ENCODE measurements around the gene TMOD1. TPM values are rescaled to one million over a fixed set of nuclear protein-coding genes. Genes with fewer than 3 reads are reported as not detected.
A peak's percentile ranks its signal among the peaks of the same experiment; 100 is the strongest.
"Not testable (repeated sequence)": the region's sequence is repeated elsewhere in the genome, so short reads cannot be mapped to it uniquely, and the experiment has no call there.

Gene TMOD1
- 1.2 and 1.9 TPM in 2 replicates for total RNA-seq

DNA sequence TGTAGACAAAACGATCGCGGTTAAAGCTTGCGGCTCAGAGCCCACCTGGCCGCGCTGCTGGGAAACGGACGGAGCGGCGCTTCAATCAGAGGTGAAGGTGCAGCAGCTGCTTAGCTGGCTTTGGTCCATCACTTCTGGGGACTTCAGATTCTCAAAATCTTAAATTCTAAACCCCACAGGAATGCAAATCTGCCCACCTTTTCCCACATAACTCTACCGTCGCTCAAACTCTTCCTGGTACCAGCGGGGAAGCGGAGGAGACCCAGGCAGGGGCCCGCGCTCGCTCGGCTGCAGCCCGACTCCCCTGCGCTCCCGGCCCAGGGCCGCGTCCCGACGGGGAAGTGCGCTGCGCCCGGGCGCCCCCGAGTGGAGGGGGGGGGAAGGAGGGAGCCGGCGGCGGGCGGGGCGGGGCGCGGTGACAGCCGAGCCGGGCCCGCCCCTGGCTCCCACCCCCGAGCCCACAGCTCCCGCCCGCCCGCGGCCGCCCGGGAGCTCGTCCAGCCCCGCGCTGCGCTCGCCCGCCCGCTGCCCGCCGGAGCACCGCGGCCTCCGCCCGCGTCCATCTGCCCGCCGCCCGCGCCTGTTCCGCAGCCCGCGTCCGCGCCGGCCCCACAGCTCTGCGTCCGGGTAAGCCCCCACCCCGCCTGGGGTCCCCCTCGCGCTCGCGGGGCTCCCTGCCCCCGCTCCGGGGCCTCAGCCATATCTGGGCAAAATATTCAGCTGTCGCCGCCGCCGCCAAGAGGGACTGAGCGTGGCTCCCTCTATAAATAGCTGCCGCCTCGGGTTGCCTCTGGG is at the start of gene TMOD1:
TMOD1 (plus strand) TSS at position 490 of the 795 bp plus-strand sequence. CDS start 22,523 bp downstream, outside the sequence.
- POLR2A ChIA-PET = interaction anchor here (1.0 to 1.8 kb wide), 2 partner anchors 10 to 132 kb away, joined by 4 to 7 read pairs; partner anchors contain the start of genes NCBP1 and TSTD2
- CTCF ChIA-PET = interaction anchor here (1.2 to 1.9 kb wide), 3 partner anchors 10 to 645 kb away, joined by 4 to 6 read pairs (median 5); partner anchors contain the start of gene TDRD7
- ATAC-seq (ENCODE audit: low read depth) = peak; percentile 88
- Mint-ChIP-seq H3K9me3 (no peaks in the 10 kb centered on the region), H3K4me3 (peak within 1 kb of the TSS; percentile 77), H3K36me3 (ENCODE audit: low read depth) (peaks cover 9% of the 10 kb centered on the region), H3K4me1 (peaks cover 21% of the 10 kb centered on the region), H3K27ac (no peak within 1 kb of the TSS), H3K27me3 (peaks cover 29% of the 10 kb centered on the region)
- peak; percentile 48 for DNase-seq
- intact Hi-C loops (cut with micrococcal nuclease) = loop anchor here (1.0 kb wide), 2 partner anchors 89 to 97 kb away; partner anchors contain the start of gene TDRD7
- TF ChIP-seq, protein P1, sequence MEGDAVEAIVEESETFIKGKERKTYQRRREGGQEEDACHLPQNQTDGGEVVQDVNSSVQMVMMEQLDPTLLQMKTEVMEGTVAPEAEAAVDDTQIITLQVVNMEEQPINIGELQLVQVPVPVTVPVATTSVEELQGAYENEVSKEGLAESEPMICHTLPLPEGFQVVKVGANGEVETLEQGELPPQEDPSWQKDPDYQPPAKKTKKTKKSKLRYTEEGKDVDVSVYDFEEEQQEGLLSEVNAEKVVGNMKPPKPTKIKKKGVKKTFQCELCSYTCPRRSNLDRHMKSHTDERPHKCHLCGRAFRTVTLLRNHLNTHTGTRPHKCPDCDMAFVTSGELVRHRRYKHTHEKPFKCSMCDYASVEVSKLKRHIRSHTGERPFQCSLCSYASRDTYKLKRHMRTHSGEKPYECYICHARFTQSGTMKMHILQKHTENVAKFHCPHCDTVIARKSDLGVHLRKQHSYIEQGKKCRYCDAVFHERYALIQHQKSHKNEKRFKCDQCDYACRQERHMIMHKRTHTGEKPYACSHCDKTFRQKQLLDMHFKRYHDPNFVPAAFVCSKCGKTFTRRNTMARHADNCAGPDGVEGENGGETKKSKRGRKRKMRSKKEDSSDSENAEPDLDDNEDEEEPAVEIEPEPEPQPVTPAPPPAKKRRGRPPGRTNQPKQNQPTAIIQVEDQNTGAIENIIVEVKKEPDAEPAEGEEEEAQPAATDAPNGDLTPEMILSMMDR (IDR thresholded peaks at IDR 0.05) = no peak

DNA sequence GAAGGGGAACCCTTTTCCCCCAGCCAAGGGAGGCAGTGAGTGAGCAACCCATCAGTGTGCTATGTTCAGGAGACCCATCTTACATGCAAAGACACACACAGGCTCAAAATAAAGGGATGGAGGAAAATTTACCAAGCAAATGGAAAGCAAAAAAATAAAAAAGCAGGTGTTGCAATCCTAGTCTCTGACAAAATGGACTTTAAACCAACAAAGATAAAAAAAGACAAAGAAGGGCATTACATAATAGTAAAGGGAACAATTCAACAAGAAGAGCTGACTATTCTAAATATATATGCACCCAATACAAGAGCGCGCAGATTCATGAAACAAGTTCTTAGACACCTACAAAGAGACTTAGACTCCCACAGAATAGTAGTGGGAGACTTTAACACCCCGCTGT is 47.9 kb upstream of the TMOD1 start:
- DNase-seq; POLR2A ChIA-PET; H3K9me3 Mint-ChIP-seq; CTCF ChIA-PET; intact Hi-C loops (cut with micrococcal nuclease); ATAC-seq (ENCODE audit: low read depth); H3K27me3 Mint-ChIP-seq; H3K27ac Mint-ChIP-seq; H3K4me3 Mint-ChIP-seq; H3K4me1 Mint-ChIP-seq: not testable (repeated sequence)
- peaks cover 42% of the 10 kb centered on the region for H3K36me3 Mint-ChIP-seq (ENCODE audit: low read depth)

DNA sequence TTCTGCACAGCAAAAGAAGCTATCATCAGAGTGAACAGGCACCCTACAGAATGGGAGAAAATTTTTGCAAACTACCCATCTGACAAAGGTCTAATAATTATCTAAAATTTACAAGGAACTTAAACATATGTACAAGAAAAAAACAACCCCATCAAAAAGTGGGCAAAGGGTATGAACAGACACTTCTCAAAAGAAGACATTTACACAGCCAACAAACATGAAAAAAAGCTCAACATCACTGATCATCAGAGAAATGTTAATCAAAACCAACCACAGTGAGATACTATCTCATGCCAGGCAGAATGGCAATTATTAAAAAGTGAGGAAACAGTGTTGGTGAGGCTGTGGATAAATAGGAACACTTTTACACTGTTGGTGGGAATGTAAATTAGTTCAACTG is 44.6 kb upstream of the TMOD1 start:
- H3K4me1 Mint-ChIP-seq; H3K9me3 Mint-ChIP-seq; ATAC-seq (ENCODE audit: low read depth); DNase-seq; H3K27ac Mint-ChIP-seq; intact Hi-C loops (cut with micrococcal nuclease); H3K27me3 Mint-ChIP-seq; CTCF ChIA-PET; POLR2A ChIA-PET; H3K4me3 Mint-ChIP-seq: not testable (repeated sequence)
- H3K36me3 Mint-ChIP-seq (ENCODE audit: low read depth) = peaks cover 38% of the 10 kb centered on the region

DNA sequence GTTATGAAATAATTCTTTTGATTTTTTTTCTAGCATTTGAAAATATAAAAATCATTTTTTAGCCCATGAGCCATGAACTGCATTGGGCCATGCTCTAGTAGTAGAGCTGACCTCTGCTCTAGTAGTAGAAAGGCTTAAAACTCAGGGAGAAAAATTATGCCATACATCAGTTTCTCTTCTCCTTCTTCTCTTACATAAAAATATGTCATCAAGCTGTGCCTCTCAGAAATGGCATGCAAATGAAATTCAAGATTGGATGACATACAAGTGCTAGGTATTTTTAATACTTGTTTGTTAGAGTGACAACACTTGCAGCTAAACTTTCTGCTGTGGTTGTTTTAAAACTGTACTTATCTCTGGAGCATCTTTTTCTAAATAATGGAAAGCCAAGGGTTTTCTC is 42.1 kb upstream of the TMOD1 start:
- ATAC-seq (ENCODE audit: low read depth) (no peak), DNase-seq (no peak)
- ChIA-PET CTCF (interaction anchor here (0.9 to 1.7 kb wide), 2 partner anchors 9 to 139 kb away, joined by 3 read pairs; no protein-coding TSS in a partner anchor), POLR2A (interaction anchor here (0.7 kb wide), 1 partner anchor 1076 kb away, joined by 3 read pairs; the partner anchor contains the start of gene SLC35D2)
- H3K27ac Mint-ChIP-seq = no peak overlapping the region
- no peaks in the 10 kb centered on the region for H3K9me3 Mint-ChIP-seq
- TF ChIP-seq, protein P1 (IDR thresholded peaks at IDR 0.05) = no peak
- H3K4me3 Mint-ChIP-seq = no peak overlapping the region
- peaks cover 34% of the 10 kb centered on the region for H3K36me3 Mint-ChIP-seq (ENCODE audit: low read depth)
- H3K27me3 Mint-ChIP-seq = no peaks in the 10 kb centered on the region
- intact Hi-C loops (cut with micrococcal nuclease) = no loop called here
- H3K4me1 Mint-ChIP-seq = no peaks in the 10 kb centered on the region

DNA sequence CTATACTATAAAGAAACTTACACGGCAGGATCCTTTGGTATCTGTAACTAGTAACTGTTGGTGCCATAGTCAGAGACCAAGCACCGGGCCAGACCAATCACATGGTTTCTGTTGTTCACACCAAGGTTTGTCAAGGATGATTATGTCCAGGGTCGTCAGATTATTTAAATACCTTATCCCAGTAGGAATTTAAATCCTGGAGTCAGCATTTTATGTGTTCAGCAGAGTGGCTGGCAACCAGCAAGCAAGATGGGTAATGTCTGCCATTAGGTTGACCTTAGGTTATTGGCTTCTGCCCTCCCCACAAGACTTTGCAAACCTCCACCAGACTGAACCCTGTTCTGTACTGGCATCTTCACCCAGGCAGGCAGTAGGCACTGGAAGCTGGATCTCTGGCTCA is 39.3 kb upstream of the TMOD1 start:
- Mint-ChIP-seq H3K9me3 (no peaks in the 10 kb centered on the region), H3K4me1 (no peaks in the 10 kb centered on the region), H3K36me3 (ENCODE audit: low read depth) (peaks cover 51% of the 10 kb centered on the region), H3K27ac (no peak overlapping the region), H3K27me3 (no peaks in the 10 kb centered on the region), H3K4me3 (no peak overlapping the region)
- TF ChIP-seq, protein P1 (IDR thresholded peaks at IDR 0.05) = no peak
- ChIA-PET POLR2A (no interaction called here), CTCF (interaction anchor here (1.6 kb wide), 1 partner anchor 137 kb away, joined by 4 read pairs; no protein-coding TSS in a partner anchor)
- DNase-seq (no peak), ATAC-seq (ENCODE audit: low read depth) (no peak)
- intact Hi-C loops (cut with micrococcal nuclease) = no loop called here

DNA sequence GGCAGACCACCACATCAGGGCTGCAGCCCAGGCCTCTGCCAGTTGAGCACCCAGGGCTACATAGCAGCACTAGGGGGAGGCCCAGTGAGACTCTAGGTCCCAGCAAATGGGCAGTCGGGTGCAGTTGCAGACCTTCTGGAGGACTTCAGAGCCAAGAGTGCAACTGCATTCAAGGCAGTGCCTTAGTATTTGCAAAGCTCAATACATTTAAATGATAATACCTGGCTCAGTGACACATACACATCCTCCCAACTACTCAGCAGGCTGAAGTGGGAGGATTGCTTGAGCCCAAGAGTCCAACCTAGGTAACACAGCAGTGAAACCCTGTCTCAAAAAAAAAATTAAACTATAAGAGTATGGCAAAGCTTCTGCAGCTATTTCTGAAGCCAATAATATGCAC is 38.6 kb upstream of the TMOD1 start:
- TF ChIP-seq, protein P1 (IDR thresholded peaks at IDR 0.05) = no peak
- ATAC-seq (ENCODE audit: low read depth) (no peak), DNase-seq (no peak)
- ChIA-PET CTCF (interaction anchor here (1.9 kb wide), 1 partner anchor 136 kb away, joined by 5 read pairs; no protein-coding TSS in a partner anchor), POLR2A (interaction anchor here (0.6 kb wide), 1 partner anchor 1303 kb away, joined by 5 read pairs; no protein-coding TSS in a partner anchor)
- no peak overlapping the region for H3K27ac Mint-ChIP-seq
- no peak overlapping the region for H3K4me3 Mint-ChIP-seq
- H3K36me3 Mint-ChIP-seq (ENCODE audit: low read depth) = peaks cover 58% of the 10 kb centered on the region
- no peaks in the 10 kb centered on the region for H3K4me1 Mint-ChIP-seq
- no peaks in the 10 kb centered on the region for H3K9me3 Mint-ChIP-seq
- intact Hi-C loops (cut with micrococcal nuclease) = no loop called here
- H3K27me3 Mint-ChIP-seq = no peaks in the 10 kb centered on the region
